Pulmonary artery endothelial cell (primary cell): ENCODE results near the gene CHTF18. TPM values are rescaled to one million over a fixed set of nuclear protein-coding genes. Genes with fewer than 3 reads are reported as not detected.

Experiments
- DNase-seq: peaks from one replicate; pipeline ENCODE4 v3.0.0-alpha.2; 2011; ENCODE audit warnings: low read depth, low spot score
- total RNA-seq: library from RNA; depleted of rRNA; stranded (reverse); fragments of >200 nt; gene quantifications from 2 replicates; pipeline ENCODE4 v1.2.3, GENCODE V29; 2014

CHTF18 gene
- total RNA-seq, 1 donor from 2014 or later, result 14.2 TPM

DNA sequence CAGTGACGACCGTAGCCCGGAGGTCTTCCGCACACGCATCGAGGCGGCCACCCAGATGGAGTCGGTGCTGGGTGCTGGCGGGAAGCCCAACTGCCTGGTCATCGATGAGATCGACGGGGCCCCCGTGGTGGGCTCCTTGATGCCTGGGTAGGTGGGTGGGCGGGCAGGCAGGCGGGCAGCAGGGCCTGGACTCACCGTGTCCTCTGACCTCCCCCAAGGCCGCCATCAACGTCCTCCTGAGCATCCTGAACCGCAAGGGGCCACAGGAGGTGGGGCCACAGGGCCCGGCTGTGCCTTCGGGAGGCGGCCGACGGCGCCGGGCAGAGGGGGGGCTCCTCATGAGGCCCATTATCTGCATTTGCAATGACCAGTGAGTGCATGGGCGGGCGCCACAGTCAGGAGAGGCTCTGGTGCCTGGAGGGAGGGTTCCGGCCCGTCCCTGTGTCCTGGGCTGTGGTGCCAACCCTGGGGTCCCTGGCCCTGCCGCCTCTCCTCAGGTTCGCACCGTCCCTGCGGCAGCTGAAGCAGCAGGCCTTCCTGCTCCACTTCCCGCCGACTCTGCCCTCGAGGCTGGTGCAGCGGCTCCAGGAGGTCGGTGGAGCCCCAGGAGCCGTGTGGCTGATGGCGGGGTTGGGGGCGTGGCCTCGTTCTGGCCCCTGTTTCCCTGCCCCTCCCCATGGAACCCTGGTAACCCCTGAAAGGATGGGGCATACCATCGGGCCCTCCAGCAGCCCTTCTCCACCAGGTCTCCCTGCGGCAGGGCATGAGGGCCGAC, 4.0 kb downstream of the CHTF18 start:
- no peak for DNase-seq

GRCh38 chr16:793414-793813, 5.0 kb downstream of the CHTF18 start:
- DNase-seq, result no peak

DNA sequence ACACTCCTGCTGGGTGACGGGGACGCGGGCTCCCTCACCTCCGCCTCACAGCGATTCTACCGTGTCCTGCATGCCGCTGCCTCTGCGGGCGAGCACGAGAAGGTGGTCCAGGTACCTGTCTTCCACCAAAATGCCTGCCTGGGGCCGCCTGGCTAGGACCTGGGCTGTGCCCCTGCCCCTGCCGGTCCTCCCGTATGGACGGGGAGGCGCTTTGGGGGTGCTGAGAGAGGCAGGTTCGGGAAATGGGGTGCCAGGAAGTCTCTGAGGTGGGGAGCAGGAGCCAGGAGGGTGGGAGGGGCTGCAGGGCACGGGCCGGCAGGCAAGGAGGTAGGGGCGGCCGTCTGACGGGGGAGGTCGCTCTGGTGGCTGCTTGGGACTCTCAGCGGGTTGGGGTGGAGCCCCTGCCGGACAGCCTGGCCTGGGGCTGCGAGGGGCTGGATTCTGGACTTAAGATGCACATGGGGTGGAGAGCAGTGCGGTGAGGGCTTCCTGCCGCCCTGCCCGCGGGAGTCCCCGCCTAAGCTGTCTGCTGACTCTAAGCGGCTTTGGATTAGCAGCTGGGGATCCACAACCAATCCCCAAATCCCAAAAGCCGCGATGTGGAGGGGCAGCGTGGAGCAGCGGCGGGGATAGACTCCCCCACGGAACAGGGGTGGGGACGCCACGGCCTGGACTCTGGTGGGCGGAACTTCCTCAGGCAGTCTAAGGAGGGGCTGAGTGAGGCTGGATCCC, 5.8 kb downstream of the CHTF18 start:
- no peak for DNase-seq

- DNase-seq, result no peak
These were observed 6.5 kb downstream of the CHTF18 start for GRCh38 chr16:794853-795466.

DNA sequence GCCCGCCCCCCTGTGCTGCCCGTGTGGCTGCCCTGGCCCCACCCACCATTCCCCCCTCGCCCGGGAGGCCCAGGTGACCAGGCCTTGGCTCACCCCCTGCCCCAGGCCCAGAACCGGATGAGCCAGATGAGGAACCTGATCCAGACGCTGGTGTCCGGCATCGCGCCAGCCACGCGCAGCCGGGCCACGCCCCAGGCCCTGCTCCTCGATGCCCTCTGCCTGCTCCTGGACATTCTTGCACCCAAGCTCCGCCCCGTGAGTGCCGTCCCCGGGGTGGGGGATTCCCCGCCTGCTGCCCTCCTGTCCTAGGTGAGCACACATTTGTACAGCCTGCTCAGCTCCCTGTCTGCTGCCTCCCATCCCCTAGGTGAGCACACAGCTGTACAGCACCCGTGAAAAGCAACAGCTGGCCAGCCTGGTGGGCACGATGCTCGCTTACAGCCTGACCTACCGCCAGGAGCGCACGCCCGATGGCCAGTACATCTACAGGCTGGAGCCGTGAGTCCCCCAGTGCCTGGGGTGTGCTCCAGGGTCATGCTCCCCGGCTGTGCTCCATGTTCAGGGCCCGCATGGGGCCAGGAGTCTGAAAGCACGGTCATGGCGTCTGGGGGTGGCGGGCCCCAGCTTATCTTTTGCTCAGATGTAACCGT, 7.3 kb downstream of the CHTF18 start:
- DNase-seq, result no peak

GRCh38 chr16:796296-797119, 8.1 kb downstream of the CHTF18 start:
- no peak for DNase-seq

GRCh38 chr16:797120-797420, 8.7 kb downstream of the CHTF18 start:
- DNase-seq, result no peak

GRCh38 chr16:797686-798085, 9.3 kb downstream of the CHTF18 start:
- no peak for DNase-seq

GRCh38 chr16:798666-799065, 10.2 kb downstream of the CHTF18 start:
- no peak for DNase-seq

GRCh38 chr16:799111-799947, 10.9 kb downstream of the CHTF18 start:
- no peak for DNase-seq

DNA sequence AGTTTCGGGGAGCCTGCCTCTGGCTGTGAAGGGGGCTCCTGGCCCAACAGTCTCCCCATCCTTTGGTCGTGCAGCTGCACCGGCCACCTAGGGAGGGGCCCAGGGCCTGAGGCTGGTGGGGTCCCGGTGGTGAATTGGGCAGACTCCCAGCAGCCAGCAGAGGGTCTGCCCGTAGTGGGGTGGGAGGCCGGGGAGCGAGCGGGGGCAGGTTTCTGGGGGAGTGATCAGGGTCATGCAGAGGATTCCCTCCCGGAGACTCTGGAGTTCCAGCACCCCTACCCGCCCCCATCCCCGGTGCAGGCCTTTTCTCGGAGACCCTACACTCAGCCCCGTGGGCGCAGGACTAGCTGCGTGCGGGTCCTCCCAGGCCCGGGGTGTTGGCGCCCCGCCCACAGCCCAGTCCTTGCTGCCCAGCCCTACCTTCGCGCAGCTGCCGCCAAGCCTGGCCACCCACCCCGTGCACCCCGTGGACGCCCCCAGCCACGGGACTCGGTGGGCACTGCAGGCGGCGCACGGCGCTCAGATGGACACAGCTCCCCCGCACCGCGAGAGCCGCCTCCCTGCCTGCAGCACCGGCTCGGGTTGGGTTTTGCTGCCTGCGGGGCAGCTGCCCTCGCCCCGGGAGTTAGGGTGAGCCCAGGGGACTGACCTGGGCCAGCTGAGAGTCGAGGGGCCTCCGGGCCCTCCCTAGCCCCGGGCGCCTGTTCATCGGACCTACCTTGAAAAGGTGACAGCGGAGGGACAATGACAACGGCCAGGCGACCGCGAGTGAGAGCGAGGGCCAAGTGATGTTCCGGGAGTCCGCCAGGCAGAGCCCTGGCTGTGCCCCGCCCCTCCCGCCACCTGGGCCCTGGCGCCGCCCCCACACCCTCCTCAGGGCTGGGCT, 11.8 kb downstream of the CHTF18 start, which contains the start of gene GNG13:
Gene GNG13, minus strand, starts transcription at position 787 of the 886 bp plus-strand sequence. CDS start 1,657 bp downstream, outside the sequence.
- no peak for DNase-seq

DNA sequence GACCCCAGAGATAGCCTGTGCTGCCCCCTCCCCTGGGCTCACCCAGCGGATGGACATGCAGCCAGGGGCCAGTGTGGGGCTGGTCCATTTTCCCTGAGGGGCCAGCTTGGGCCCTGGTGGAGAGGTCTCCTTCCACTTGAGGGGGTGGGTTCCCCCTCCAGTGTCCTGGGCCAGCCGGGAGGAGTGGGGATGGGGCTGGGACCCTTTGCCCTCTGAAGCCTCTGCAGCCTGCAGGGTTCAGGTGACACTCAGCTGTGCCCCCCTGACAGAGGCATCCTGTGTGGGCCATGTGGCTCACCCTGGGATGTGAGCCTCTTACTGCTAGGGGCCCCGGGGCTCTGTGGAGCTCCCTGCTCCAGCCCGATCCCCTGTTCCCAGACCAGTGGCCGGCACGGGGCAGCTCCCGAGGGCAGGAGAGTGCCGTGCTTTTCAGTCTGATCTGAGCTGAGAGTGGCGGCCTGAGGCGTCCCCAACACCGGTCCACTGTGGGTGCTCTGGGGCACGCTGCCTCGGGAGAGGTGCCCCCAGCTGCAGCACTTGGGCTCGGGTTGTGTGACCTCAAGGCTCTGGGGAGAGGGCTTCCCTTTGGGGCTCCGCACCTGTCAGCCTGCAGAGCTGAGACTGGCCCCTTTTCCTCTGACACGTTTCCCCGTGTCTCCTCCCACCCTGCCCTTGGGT, 12.6 kb downstream of the CHTF18 start:
- no peak for DNase-seq

DNA sequence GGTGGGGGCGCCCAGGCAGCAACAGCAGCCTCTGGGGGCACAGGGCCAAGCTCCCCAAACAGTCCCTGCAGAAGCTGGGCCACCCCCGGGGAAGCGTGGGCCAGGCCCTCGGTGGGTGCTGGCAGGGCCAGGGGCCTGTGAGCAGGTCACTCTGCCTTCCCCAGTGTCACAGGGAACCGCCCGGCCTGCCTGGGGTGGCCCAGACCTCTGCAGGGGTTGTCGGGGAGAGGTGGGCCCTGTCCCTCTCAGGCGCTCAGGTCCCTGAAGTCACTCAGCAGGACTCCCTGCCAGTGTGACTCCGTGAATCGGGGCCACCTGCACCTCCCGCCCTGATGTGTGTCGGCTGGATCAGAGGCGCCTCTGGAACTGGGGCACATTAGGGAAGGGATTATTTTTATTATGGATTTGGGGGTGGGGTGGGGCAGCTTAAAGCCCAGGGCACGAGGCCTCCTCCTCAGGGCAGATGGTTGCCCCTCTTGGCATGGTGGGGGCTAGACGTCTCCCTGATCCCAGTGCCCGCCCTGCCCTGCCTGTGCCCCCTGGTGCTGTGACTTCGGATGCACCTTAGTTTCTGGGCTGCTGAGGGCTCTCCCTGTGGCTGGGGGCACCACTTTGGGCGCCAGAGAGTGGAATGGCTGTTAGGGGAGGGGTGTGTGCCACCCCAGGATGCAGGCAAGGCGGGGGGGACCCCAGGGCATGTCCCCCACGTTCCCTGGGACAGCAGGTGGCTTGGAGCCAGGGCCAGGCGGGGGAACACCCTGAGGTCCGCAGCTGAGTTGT, 13.4 kb downstream of the CHTF18 start:
- DNase-seq, result no peak

GRCh38 chr16:802461-802860, 14.0 kb downstream of the CHTF18 start:
- no peak for DNase-seq

DNA sequence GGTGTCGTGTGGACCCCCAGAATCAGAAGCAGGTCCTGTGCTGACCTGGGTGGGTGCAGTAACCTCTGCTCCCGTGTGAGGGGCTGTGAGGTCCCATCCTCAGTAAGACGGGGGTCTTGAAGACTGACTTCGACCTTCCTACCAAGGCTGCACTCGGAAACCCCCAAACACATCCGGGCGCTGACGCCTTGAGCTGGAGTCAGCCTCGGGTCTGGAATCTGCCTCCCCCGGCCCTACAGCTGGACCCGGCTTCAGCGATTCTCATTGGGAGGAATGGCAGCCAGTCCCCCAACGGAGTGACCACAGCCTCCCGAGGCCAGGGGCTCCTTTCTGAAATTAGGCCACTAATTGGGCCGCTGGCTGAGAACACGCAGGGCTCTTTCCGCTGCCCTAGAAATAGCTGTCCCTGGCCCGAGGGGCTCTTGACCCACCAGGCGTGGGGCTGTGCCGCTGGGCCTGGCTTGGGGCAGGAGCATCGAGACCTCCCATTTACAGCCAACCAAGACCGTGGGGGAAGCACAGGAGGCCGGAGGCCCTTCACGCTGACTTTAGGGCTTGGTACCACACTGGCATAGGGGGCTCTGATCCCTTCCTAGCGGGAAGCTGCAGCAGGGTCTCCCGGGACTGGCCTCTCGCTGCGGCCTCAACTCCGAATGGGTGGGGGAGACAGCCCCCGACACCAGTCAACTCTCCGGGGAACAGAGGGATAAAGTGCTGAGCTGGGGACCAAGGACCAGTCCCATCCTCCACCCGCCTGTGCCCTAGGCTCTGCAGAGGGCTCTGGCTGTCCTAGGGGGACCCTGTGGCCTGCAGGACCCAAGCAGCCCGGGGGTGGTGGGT, 14.7 kb downstream of the CHTF18 start:
- no peak for DNase-seq

GRCh38 chr16:803754-804080, 15.3 kb downstream of the CHTF18 start:
- DNase-seq, result no peak
